Gastroesophageal sphincter (tissue), 4 donors: Measurements from ENCODE around the gene P3H2. TPM values are rescaled to one million over a fixed set of nuclear protein-coding genes. Genes with fewer than 3 reads are reported as not detected.

Experiments
- ATAC-seq: fragments of 150-250 bp; one replicate; pipeline ENCODE4 v1.9.1; 2016; ENCODE audit warnings: mild to moderate bottlenecking, moderate library complexity
- H3K27ac ChIP-seq, 4 donors: fragments of 200-600 bp; sonication (generic) in 3 of 4; 1 replicate in 3 of 4; 2 replicates in 1 of 4; pipeline ENCODE4 v1.5.1; 2016 to 2019
- H3K27me3 ChIP-seq: fragments of 200-600 bp; sonication (generic); one replicate; pipeline ENCODE4 v1.5.1; 2019
- H3K36me3 ChIP-seq, 2 donors: fragments of 200-600 bp; sonication (generic); one replicate each; pipeline ENCODE4 v1.5.1; 2019; ENCODE audit warnings: control low read depth in 1 of 2
- H3K4me1 ChIP-seq, 3 donors: fragments of 200-600 bp; sonication (generic); 1 replicate in 2 of 3; 2 replicates in 1 of 3; pipeline ENCODE4 v1.5.1; 2016 to 2019; ENCODE audit warnings: control low read depth in 2 of 3
- H3K4me3 ChIP-seq, 2 donors: fragments of 200-600 bp; sonication (generic); one replicate each; pipeline ENCODE4 v1.5.1; 2019; ENCODE audit warnings: mild to moderate bottlenecking in 1 of 2, moderate library complexity in 1 of 2
- H3K9me3 ChIP-seq, 3 donors: fragments of 200-600 bp; sonication (generic); one replicate each; pipeline ENCODE4 v1.5.1; 2017 to 2019; ENCODE audit warnings: control low read depth in 2 of 3
- EP300 ChIP-seq: sonication (generic); formaldehyde crosslinking; IDR thresholded peaks from one replicate; pipeline ENCODE4 v1.6.1; 2017; ENCODE audit warnings: antibody characterized with exemption, mild to moderate bottlenecking
- POLR2A ChIP-seq, 2 donors: fragments of 450-650 bp; IDR thresholded peaks; one replicate each; pipeline ENCODE4 v1.6.1; 2017; ENCODE audit warnings: antibody characterized with exemption in 2 of 2, mild to moderate bottlenecking in 2 of 2, moderate library complexity in 1 of 2
- POLR2AphosphoS5 ChIP-seq: sonication (generic); formaldehyde crosslinking; IDR thresholded peaks from one replicate; pipeline ENCODE4 v1.6.1; 2017; ENCODE audit warnings: antibody characterized with exemption
- WGBS, 2 donors: methylation state at CpG; one replicate each; pipeline ENCODE4 v1.1.5; 2018; ENCODE audit warnings: low coverage in 1 of 2; 5-methylcytosine and 5-hydroxymethylcytosine counted together
- total RNA-seq, 4 donors: library from RNA; depleted of rRNA; stranded (reverse); fragments of >200 nt; gene quantifications; one replicate each; pipeline ENCODE4 v1.1.0, GENCODE V29; 2016
- TF ChIP-seq, protein P1 (sequence below), 4 experiments: fragments of 200-600 bp in 2 of 4; fragments of 450-650 bp in 2 of 4; sonication (generic) in 1 of 4; IDR thresholded peaks; one replicate each; pipeline ENCODE4 v1.5.1; 2017 to 2019; ENCODE audit warnings: antibody characterized with exemption in 4 of 4, mild to moderate bottlenecking in 2 of 4, moderate library complexity in 2 of 4

The P3H2 gene
- total RNA-seq, 4 donors from 2014 or later = 10.6 to 55.9 (median 36.2) TPM

GRCh38 chr3:190009614-190010013 lies 111.1 kb downstream of the P3H2 start:
- TF ChIP-seq EP300 = no peak
- no peak for TF ChIP-seq POLR2A (IDR thresholded peaks at IDR 0.05)
- no peak for TF ChIP-seq POLR2AphosphoS5
- TF ChIP-seq, protein P1, sequence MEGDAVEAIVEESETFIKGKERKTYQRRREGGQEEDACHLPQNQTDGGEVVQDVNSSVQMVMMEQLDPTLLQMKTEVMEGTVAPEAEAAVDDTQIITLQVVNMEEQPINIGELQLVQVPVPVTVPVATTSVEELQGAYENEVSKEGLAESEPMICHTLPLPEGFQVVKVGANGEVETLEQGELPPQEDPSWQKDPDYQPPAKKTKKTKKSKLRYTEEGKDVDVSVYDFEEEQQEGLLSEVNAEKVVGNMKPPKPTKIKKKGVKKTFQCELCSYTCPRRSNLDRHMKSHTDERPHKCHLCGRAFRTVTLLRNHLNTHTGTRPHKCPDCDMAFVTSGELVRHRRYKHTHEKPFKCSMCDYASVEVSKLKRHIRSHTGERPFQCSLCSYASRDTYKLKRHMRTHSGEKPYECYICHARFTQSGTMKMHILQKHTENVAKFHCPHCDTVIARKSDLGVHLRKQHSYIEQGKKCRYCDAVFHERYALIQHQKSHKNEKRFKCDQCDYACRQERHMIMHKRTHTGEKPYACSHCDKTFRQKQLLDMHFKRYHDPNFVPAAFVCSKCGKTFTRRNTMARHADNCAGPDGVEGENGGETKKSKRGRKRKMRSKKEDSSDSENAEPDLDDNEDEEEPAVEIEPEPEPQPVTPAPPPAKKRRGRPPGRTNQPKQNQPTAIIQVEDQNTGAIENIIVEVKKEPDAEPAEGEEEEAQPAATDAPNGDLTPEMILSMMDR (IDR thresholded peaks at IDR 0.05) = no peak
- Histone ChIP-seq H3K27ac (no peak overlapping the region), H3K9me3 (no peaks in the 10 kb centered on the region), H3K4me3 (no peak overlapping the region), H3K36me3 (no peaks in the 10 kb centered on the region), H3K4me1 (peaks cover 0 to 8% (median 0%) of the 10 kb centered on the region in 3 donors), H3K27me3 (no peaks in the 10 kb centered on the region)
- 69 to 88% methylated on average over 1 of the region's 1 CpG for WGBS, 2 donors
- ATAC-seq = no peak

DNA sequence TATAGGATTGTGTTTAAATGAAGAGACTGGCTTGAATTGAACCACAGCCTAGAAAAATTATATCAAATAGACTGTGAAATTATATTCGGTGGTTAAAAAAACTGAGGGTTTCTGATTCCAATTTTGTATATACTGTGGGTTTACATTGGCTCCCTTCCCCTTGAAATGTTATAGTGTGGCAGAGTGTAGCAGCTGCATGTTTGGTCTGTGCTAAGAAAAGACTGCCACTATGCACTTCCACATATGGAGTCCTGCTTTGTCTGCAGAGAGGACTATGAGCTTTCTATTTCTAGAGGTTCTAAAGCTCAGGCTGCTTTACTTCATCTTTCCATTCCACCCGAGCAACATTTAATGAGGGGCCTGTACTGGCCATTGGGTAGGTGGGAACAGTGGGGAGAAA lies 112.3 kb downstream of the P3H2 start:
- no peak overlapping the region for H3K4me3 ChIP-seq
- no peaks in the 10 kb centered on the region for H3K36me3 ChIP-seq
- H3K27me3 ChIP-seq = no peaks in the 10 kb centered on the region
- no peak for ATAC-seq
- H3K9me3 ChIP-seq = no peaks in the 10 kb centered on the region
- 0 to 48% methylated on average over 1 to 2 of the region's 2 CpGs for WGBS, 2 donors
- peaks cover 0 to 15% (median 0%) of the 10 kb centered on the region in 3 donors for H3K4me1 ChIP-seq
- H3K27ac ChIP-seq = no peak overlapping the region
- TF ChIP-seq EP300 = no peak
- TF ChIP-seq, protein P1 (IDR thresholded peaks at IDR 0.05) = no peak
- no peak for TF ChIP-seq POLR2A (IDR thresholded peaks at IDR 0.05)
- TF ChIP-seq POLR2AphosphoS5 = no peak

DNA sequence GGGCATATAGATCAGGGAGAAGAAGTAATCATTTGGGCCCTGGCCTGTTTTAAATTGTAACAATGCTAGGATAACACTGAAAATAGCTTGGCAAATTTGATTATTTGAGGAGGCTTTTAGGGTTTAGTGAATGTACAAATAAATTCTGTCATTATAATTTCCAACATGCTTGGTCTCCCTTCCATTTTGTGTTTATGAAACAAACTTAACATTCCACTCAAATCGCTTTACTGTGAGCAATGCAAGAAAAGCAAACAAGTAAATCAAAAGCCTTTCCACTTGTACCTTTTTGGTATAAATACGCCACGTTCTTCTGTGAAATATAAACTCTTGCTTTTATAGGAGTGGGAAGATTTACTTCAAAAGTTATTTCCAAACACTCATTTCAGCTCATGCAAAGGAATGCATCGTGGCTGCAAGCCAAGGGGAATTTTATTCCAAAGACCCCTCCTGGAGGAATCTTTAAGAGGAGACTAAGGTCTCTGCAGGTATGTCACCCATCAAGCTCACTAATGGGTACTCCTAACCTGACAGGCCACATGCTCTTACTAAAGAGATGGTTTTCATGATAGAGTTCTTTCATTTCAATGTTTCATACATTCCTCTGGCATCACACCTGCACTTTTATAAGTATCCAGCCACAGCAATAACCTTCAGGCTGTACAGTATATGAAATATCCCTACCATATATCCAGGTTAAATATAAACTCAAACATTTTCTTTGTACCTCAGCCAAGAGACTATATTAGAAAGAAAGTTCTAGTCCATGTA lies 115.2 kb downstream of the P3H2 start:
- no peak overlapping the region for H3K4me3 ChIP-seq
- peaks cover 0 to 26% (median 3%) of the 10 kb centered on the region in 3 donors for H3K4me1 ChIP-seq
- H3K36me3 ChIP-seq = no peaks in the 10 kb centered on the region
- ATAC-seq = no peak
- WGBS, 2 donors = 65 to 70% methylated on average over 4 of the region's 4 CpGs
- no peak for TF ChIP-seq EP300
- no peaks in the 10 kb centered on the region for H3K9me3 ChIP-seq
- H3K27ac ChIP-seq = no peak overlapping the region
- H3K27me3 ChIP-seq = no peaks in the 10 kb centered on the region

DNA sequence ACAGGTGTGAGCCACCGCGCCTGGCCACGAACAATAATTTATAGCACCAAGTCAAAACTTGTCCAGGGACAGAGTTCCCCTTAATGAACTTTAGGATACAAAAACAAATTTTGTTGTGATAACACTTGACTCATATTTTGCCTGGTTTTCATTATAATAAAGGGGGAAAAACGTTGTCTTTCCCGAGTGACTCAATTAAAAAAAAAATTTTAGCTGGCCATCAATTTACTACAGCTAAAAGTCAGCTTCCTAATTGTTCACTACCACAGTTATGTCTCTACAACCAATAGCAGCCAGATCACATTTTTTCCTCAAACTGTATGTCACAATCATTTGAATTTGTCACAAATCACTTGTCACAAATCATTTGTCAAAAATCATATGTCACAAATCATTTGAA lies 116.0 kb downstream of the P3H2 start:
- TF ChIP-seq EP300 (no peak), POLR2A (IDR thresholded peaks at IDR 0.05) (no peak), POLR2AphosphoS5 (no peak)
- TF ChIP-seq, protein P1 (IDR thresholded peaks at IDR 0.05) = no peak
- no peak overlapping the region for H3K27ac ChIP-seq
- H3K36me3 ChIP-seq = no peaks in the 10 kb centered on the region
- H3K4me3 ChIP-seq = no peak overlapping the region
- no peak for ATAC-seq
- 30 to 77% methylated on average over 2 to 5 of the region's 5 CpGs for WGBS, 2 donors
- no peaks in the 10 kb centered on the region for H3K9me3 ChIP-seq
- H3K4me1 ChIP-seq = peaks cover 0 to 26% (median 3%) of the 10 kb centered on the region in 3 donors
- H3K27me3 ChIP-seq = no peaks in the 10 kb centered on the region

GRCh38 chr3:190003681-190004123 lies 117.0 kb downstream of the P3H2 start:
- peaks cover 0 to 25% (median 3%) of the 10 kb centered on the region in 3 donors for H3K4me1 ChIP-seq
- H3K27me3 ChIP-seq = no peaks in the 10 kb centered on the region
- ATAC-seq = peak; percentile 68
- no peak overlapping the region for H3K4me3 ChIP-seq
- peak overlapping the region in 3 of 4 donors; percentile 24 to 69 (median 29) for H3K27ac ChIP-seq
- 6 to 31% methylated on average over 2 to 3 of the region's 3 CpGs for WGBS, 2 donors
- TF ChIP-seq EP300 (no peak), POLR2AphosphoS5 (peak; percentile 88)
- H3K9me3 ChIP-seq = no peaks in the 10 kb centered on the region
- no peaks in the 10 kb centered on the region for H3K36me3 ChIP-seq

DNA sequence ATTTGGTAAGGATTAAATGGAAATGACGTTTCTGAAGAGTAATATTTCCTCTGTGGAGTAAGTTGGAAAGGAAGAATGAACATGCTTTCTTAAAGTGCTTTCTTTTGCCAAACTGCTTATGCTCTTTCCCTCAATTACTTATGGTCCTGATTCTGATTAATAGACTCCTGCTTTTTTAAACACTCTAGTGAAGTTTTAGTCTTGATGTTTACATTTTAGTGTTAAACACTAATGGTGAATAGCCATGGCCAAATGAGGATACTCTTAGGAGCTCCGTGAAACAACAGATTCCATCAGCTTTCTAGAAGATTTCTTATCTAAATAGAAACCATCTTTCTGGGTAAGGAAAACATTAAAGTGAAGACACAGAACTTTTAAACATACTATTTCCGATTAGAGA lies 117.6 kb downstream of the P3H2 start:
- Histone ChIP-seq H3K36me3 (no peaks in the 10 kb centered on the region), H3K9me3 (no peaks in the 10 kb centered on the region), H3K4me3 (no peak overlapping the region), H3K27me3 (no peaks in the 10 kb centered on the region), H3K27ac (peak overlapping the region in 3 of 4 donors; percentile 18 to 29 (median 24)), H3K4me1 (peaks cover 0 to 18% (median 3%) of the 10 kb centered on the region in 3 donors)
- 5 to 10% methylated on average over 3 of the region's 3 CpGs for WGBS, 2 donors
- ATAC-seq = no peak
- TF ChIP-seq POLR2AphosphoS5 (no peak), POLR2A (IDR thresholded peaks at IDR 0.05) (no peak), EP300 (no peak)
- TF ChIP-seq, protein P1 (IDR thresholded peaks at IDR 0.05) = no peak
